ENCODE data around the gene MUC4. TPM values are rescaled to one million over a fixed set of nuclear protein-coding genes. Genes with fewer than 3 reads are reported as not detected.

MUC4 gene
- total and polyA plus RNA-seq, 2 experiments from 2014 or later: not detected

DNA sequence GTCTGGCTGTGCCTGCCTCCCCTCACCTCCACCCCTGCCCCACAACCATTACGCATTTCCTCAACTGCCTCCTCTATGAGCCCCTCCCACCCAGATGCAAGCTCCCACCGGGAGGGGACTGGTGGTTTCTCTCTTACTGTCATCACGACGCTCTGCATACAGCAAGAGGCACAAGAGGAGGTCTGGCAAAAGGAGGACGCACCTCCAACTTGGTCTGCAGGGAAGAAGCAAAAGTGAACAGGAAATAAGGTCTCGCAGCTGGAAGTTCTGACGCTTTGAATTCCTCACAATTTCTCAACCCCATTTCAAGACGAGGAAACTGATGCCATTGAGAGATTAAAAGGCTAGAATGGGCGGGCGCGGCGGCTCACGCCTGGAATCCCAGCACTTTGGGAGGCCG, 42.3 kb upstream of the MUC4 start:
- Histone ChIP-seq H3K4me1 (ENCODE audit: insufficient read depth) (no peaks in the 10 kb centered on the region), H3K9me3 (ENCODE audit: low read depth) (no peaks in the 10 kb centered on the region), H3K27me3 (replicated peaks; ENCODE audit: insufficient read depth) (no peaks in the 10 kb centered on the region), H3K4me3 (no peak overlapping the region), H3K4me2 (ENCODE audit: unreplicated experiment) (no peak overlapping the region), H2AFZ (no peak overlapping the region), H4K20me1 (ENCODE audit: insufficient read depth) (no peaks in the 10 kb centered on the region), H3K9me2 (ENCODE audit: insufficient read depth) (no peaks in the 10 kb centered on the region), H3K27ac (no peak overlapping the region), H3F3A (ENCODE audit: insufficient read depth) (no peaks in the 10 kb centered on the region), H3K36me3 (ENCODE audit: low read depth) (no peaks in the 10 kb centered on the region), H3K9ac (no peak overlapping the region), H3K79me2 (ENCODE audit: insufficient read depth) (no peaks in the 10 kb centered on the region)
- no peak for TF ChIP-seq EZH2phosphoT487 (IDR thresholded peaks at IDR 0.05; ENCODE audit: insufficient read depth, low read depth)
- WGBS, 2 experiments (ENCODE audit: low coverage in 1 of 2, low lambda C conversion rate in 2 of 2, missing lambda C conversion rate in 2 of 2): 80 to 86% methylated on average over 14 of the region's 14 CpGs
- in situ Hi-C loops (cut with MboI): no loop called here
- no peak for DNase-seq

- H3K27ac ChIP-seq: no peak overlapping the region
- H4K20me1 ChIP-seq (ENCODE audit: insufficient read depth): no peaks in the 10 kb centered on the region
- H3K9ac ChIP-seq: no peak overlapping the region
- no peaks in the 10 kb centered on the region for H3K9me2 ChIP-seq (ENCODE audit: insufficient read depth)
- in situ Hi-C loops (cut with MboI): no loop called here
- no peaks in the 10 kb centered on the region for H3K79me2 ChIP-seq (ENCODE audit: insufficient read depth)
- no peaks in the 10 kb centered on the region for H3K27me3 ChIP-seq (replicated peaks; ENCODE audit: insufficient read depth)
- no peak for DNase-seq
- H3K36me3 ChIP-seq (ENCODE audit: low read depth): no peaks in the 10 kb centered on the region
- H3K4me2 ChIP-seq (ENCODE audit: unreplicated experiment): no peak overlapping the region
- H3F3A ChIP-seq (ENCODE audit: insufficient read depth): no peaks in the 10 kb centered on the region
- no peak overlapping the region for H2AFZ ChIP-seq
- 89 to 93% methylated on average over 18 to 20 of the region's 20 CpGs for WGBS, 2 experiments (ENCODE audit: low coverage in 1 of 2, low lambda C conversion rate in 2 of 2, missing lambda C conversion rate in 2 of 2)
- no peaks in the 10 kb centered on the region for H3K9me3 ChIP-seq (ENCODE audit: low read depth)
- no peak for TF ChIP-seq EZH2phosphoT487 (IDR thresholded peaks at IDR 0.05; ENCODE audit: insufficient read depth, low read depth)
- TF ChIP-seq EZH2 (IDR thresholded peaks at IDR 0.05; ENCODE audit: insufficient read depth, poor library complexity, severe bottlenecking): no peak
- H3K4me1 ChIP-seq (ENCODE audit: insufficient read depth): no peaks in the 10 kb centered on the region
- H3K4me3 ChIP-seq: no peak overlapping the region
Measured at GRCh38 chr3:195853036-195853435, 41.3 kb upstream of the MUC4 start.

DNA sequence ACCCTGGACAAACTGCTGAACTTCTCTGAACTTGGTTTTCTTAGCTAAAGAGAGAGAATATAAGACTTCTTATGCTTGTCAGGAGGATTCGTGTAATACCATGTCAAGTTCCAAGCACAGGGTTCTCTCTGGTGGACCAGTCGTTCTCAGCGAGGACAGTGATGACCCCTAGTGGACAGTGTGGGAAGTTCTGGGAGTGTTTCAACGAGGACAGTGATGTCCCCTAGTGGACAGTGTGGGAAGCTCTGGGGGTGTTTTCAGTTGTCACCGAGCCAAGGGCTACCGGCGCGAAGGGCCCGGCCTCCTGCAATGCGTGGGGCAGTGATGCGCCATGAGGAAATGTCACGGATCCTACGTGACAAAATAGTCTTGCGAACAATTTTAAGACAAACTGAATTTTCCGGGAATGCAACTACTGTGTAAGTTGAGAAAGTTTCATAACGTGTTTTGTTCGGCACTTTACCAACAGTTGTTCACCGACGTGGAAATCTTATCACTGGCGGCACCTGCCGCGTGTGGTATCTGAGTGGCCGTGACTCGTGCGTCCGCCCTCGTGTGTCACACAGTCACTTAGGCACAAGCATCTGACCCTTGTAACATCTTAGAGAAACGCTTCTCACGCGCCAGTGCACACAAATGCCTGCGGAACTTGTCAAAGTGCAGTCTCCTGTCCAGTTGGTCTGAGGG, 39.3 kb upstream of the MUC4 start:
- peak; percentile 87 for DNase-seq
- in situ Hi-C loops (cut with MboI): no loop called here
- H2AFZ ChIP-seq: peak overlapping the region; percentile 32
- peak overlapping the region; percentile 36 for H3K4me3 ChIP-seq
- peak overlapping the region; percentile 78 for H3K4me2 ChIP-seq (ENCODE audit: unreplicated experiment)
- H3K36me3 ChIP-seq (ENCODE audit: low read depth): no peaks in the 10 kb centered on the region
- WGBS, 2 experiments (ENCODE audit: low coverage in 1 of 2, low lambda C conversion rate in 2 of 2, missing lambda C conversion rate in 2 of 2): 23% methylated on average over 31 of the region's 31 CpGs
- TF ChIP-seq EZH2phosphoT487 (IDR thresholded peaks at IDR 0.05; ENCODE audit: insufficient read depth, low read depth) (no peak), EZH2 (IDR thresholded peaks at IDR 0.05; ENCODE audit: insufficient read depth, poor library complexity, severe bottlenecking) (no peak)
- H3F3A ChIP-seq (ENCODE audit: insufficient read depth): no peaks in the 10 kb centered on the region
- H3K4me1 ChIP-seq (ENCODE audit: insufficient read depth): no peaks in the 10 kb centered on the region
- no peaks in the 10 kb centered on the region for H3K79me2 ChIP-seq (ENCODE audit: insufficient read depth)
- H3K27ac ChIP-seq: no peak overlapping the region
- H3K27me3 ChIP-seq (replicated peaks; ENCODE audit: insufficient read depth): no peaks in the 10 kb centered on the region
- H3K9me2 ChIP-seq (ENCODE audit: insufficient read depth): no peaks in the 10 kb centered on the region
- H4K20me1 ChIP-seq (ENCODE audit: insufficient read depth): no peaks in the 10 kb centered on the region
- no peaks in the 10 kb centered on the region for H3K9me3 ChIP-seq (ENCODE audit: low read depth)
- H3K9ac ChIP-seq: no peak overlapping the region

DNA sequence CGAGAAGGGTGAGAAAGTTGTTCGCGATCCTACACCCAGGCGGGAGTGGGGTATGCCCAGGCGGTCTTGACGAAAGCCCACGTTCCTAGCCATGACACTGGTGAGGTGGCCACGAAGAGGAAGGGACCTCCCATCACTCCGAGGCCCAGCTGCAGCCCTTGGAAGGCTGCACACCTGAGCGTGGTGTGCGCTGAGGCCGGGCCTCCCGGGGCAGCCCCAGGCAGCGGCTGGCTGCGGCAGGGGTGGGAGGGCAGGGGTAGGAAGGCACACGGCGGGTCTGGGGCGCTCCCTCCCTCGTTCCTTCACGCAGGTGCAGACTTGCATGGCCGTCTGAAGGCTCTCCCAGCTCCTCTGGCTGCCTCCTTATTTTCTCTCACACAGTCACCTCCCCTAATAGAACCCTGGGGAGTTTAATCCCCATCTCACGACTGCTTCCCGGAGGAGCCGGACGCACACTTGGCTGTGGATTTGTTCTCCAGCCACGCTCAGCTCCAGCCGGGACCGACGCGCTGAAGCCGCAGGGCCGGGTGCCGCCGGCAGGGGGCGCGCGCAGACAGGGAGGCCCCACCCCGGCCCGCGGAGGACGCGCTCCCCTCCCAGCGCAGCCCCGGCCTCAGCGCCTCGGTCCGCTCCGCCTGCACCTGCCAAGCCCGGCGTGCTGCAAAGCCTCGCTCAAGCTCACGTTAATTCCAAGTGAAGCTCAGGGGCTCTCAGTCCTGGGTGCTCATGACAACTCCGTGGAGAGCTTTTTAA, 37.8 kb upstream of the MUC4 start:
- Histone ChIP-seq H3K79me2 (ENCODE audit: insufficient read depth) (no peaks in the 10 kb centered on the region), H3K9me3 (ENCODE audit: low read depth) (no peaks in the 10 kb centered on the region), H3K4me1 (ENCODE audit: insufficient read depth) (no peaks in the 10 kb centered on the region), H3K9ac (no peak overlapping the region), H3K27ac (no peak overlapping the region), H3K27me3 (replicated peaks; ENCODE audit: insufficient read depth) (no peaks in the 10 kb centered on the region), H3K36me3 (ENCODE audit: low read depth) (no peaks in the 10 kb centered on the region), H2AFZ (no peak overlapping the region), H3F3A (ENCODE audit: insufficient read depth) (no peaks in the 10 kb centered on the region), H3K9me2 (ENCODE audit: insufficient read depth) (no peaks in the 10 kb centered on the region), H3K4me2 (ENCODE audit: unreplicated experiment) (no peak overlapping the region), H4K20me1 (ENCODE audit: insufficient read depth) (no peaks in the 10 kb centered on the region), H3K4me3 (no peak overlapping the region)
- in situ Hi-C loops (cut with MboI): no loop called here
- no peak for DNase-seq
- WGBS, 2 experiments (ENCODE audit: low coverage in 1 of 2, low lambda C conversion rate in 2 of 2, missing lambda C conversion rate in 2 of 2): 77 to 82% methylated on average over 37 to 53 of the region's 53 CpGs
- TF ChIP-seq EZH2 (IDR thresholded peaks at IDR 0.05; ENCODE audit: insufficient read depth, poor library complexity, severe bottlenecking): no peak
- no peak for TF ChIP-seq EZH2phosphoT487 (IDR thresholded peaks at IDR 0.05; ENCODE audit: insufficient read depth, low read depth)
